H9 (cell line): ENCODE data around the gene INPP4A. TPM values are rescaled to one million over a fixed set of nuclear protein-coding genes. Genes with fewer than 3 reads are reported as not detected.

Source experiments
- DNase-seq: peaks from one replicate; pipeline ENCODE4 v3.0.0-alpha.2; 2017
- H2AFZ ChIP-seq: one replicate; pipeline ENCODE4 v1.6.1; 2013; ENCODE audit warnings: mild to moderate bottlenecking, low read length, control low read depth, moderate library complexity
- H2AK5ac ChIP-seq: 2 replicates; pipeline ENCODE4 v1.6.1; 2013; ENCODE audit warnings: low read length, control low read depth, mixed read lengths; ENCODE audit not compliant: insufficient read length
- H2BK120ac ChIP-seq: one replicate; pipeline ENCODE4 v1.6.1; 2013; ENCODE audit warnings: low read depth, mild to moderate bottlenecking, low read length, control low read depth, inconsistent platforms; ENCODE audit not compliant: poor library complexity, severe bottlenecking
- H2BK12ac ChIP-seq: 2 replicates; pipeline ENCODE4 v1.6.1; 2013; ENCODE audit warnings: low read length, control low read depth, mixed read lengths, low read depth; ENCODE audit not compliant: insufficient read length
- H2BK15ac ChIP-seq: 2 replicates; pipeline ENCODE4 v1.6.1; 2013; ENCODE audit warnings: low read depth, low read length, control low read depth
- H2BK20ac ChIP-seq: one replicate; pipeline ENCODE4 v1.6.1; 2013; ENCODE audit warnings: low read depth, mild to moderate bottlenecking, low read length, control low read depth, inconsistent platforms; ENCODE audit not compliant: poor library complexity, severe bottlenecking
- H2BK5ac ChIP-seq: 2 replicates; pipeline ENCODE4 v1.6.1; 2013; ENCODE audit warnings: low read length, control low read depth, mixed read lengths; ENCODE audit not compliant: insufficient read length
- H3K14ac ChIP-seq: 2 replicates; pipeline ENCODE4 v1.6.1; 2013; ENCODE audit warnings: low read length, control low read depth; ENCODE audit not compliant: insufficient read depth
- H3K18ac ChIP-seq: 2 replicates; pipeline ENCODE4 v1.6.1; 2013; ENCODE audit warnings: low read depth, mild to moderate bottlenecking, mixed read lengths, low read length, control low read depth; ENCODE audit not compliant: insufficient read length
- H3K23ac ChIP-seq: 2 replicates; pipeline ENCODE4 v1.6.1; 2013; ENCODE audit warnings: low read length, control low read depth, mixed read lengths, low read depth; ENCODE audit not compliant: insufficient read length
- H3K23me2 ChIP-seq: 2 replicates; pipeline ENCODE4 v1.6.1; 2013; ENCODE audit warnings: low read depth, mild to moderate bottlenecking, mixed read lengths, low read length, control low read depth; ENCODE audit not compliant: insufficient read length, poor library complexity, severe bottlenecking
- H3K27ac ChIP-seq: 2 replicates; pipeline ENCODE4 v1.5.1; 2013; ENCODE audit warnings: low read length, control low read depth, mixed read lengths, low read depth; ENCODE audit not compliant: insufficient read length
- H3K27me3 ChIP-seq: 2 replicates; pipeline ENCODE4 v1.6.1; 2013; ENCODE audit warnings: low read length, control low read depth, inconsistent platforms; ENCODE audit not compliant: insufficient read depth
- H3K4ac ChIP-seq: 2 replicates; pipeline ENCODE4 v1.6.1; 2013; ENCODE audit warnings: low read depth, mild to moderate bottlenecking, control low read depth, inconsistent platforms, low read length, moderate library complexity
- H3K4me1 ChIP-seq: 2 replicates; pipeline ENCODE4 v1.6.1; 2013; ENCODE audit warnings: low read length, control low read depth, inconsistent platforms; ENCODE audit not compliant: insufficient read depth
- H3K4me2 ChIP-seq: 2 replicates; pipeline ENCODE4 v1.6.1; 2013; ENCODE audit warnings: low read length, control low read depth, mixed read lengths; ENCODE audit not compliant: insufficient read length, insufficient read depth
- H3K56ac ChIP-seq: 2 replicates; pipeline ENCODE4 v1.6.1; 2013; ENCODE audit warnings: low read depth, mild to moderate bottlenecking, mixed read lengths, low read length, control low read depth; ENCODE audit not compliant: insufficient read length
- H3K79me1 ChIP-seq: 2 replicates; pipeline ENCODE4 v1.6.1; 2013; ENCODE audit warnings: low read depth, mild to moderate bottlenecking, moderate library complexity, low read length, control low read depth, inconsistent platforms; ENCODE audit not compliant: insufficient read depth, poor library complexity, severe bottlenecking
- H3K79me2 ChIP-seq: 2 replicates; pipeline ENCODE4 v1.6.1; 2013; ENCODE audit warnings: low read length, control low read depth, inconsistent platforms; ENCODE audit not compliant: insufficient read depth
- H3K9ac ChIP-seq: 2 replicates; pipeline ENCODE4 v1.6.1; 2013; ENCODE audit warnings: low read length, control low read depth, mixed read lengths; ENCODE audit not compliant: insufficient read length; ENCODE audit errors: extremely low read depth
- H3K9me3 ChIP-seq: one replicate; pipeline ENCODE4 v1.6.1; 2013; ENCODE audit warnings: low read depth, low read length, inconsistent platforms; ENCODE audit not compliant: control insufficient read depth
- H3T11ph ChIP-seq: one replicate; pipeline ENCODE4 v1.6.1; 2013; ENCODE audit warnings: mild to moderate bottlenecking, low read length, control low read depth, inconsistent platforms
- H4K20me1 ChIP-seq: one replicate; pipeline ENCODE4 v1.6.1; 2013; ENCODE audit not compliant: control insufficient read depth, insufficient read length, insufficient read depth
- H4K5ac ChIP-seq: 2 replicates; pipeline ENCODE4 v1.6.1; 2013; ENCODE audit warnings: low read depth, mild to moderate bottlenecking, mixed read lengths, low read length, control low read depth; ENCODE audit not compliant: insufficient read length
- H4K8ac ChIP-seq: replicated peaks from 2 replicates; pipeline ENCODE4 v1.6.1; 2013; ENCODE audit warnings: low read length, control low read depth, mixed read lengths, low read depth; ENCODE audit not compliant: insufficient read length
- H4K91ac ChIP-seq: 2 replicates; pipeline ENCODE4 v1.6.1; 2013; ENCODE audit warnings: low read depth, mild to moderate bottlenecking, moderate library complexity, mixed read lengths, low read length, control low read depth; ENCODE audit not compliant: insufficient read length
- H3K27ac Mint-ChIP-seq, 3 experiments: 2 replicates in 2 of 3; 3 replicates in 1 of 3; pipeline ENCODE4 v1.8.0; 2020 to 2021; ENCODE audit warnings: mixed read lengths in 3 of 3, mild to moderate bottlenecking in 1 of 3, moderate library complexity in 1 of 3
- H3K27me3 Mint-ChIP-seq: 2 replicates; pipeline ENCODE4 v1.8.0; 2021; ENCODE audit warnings: low read depth, mild to moderate bottlenecking, moderate library complexity, mixed read lengths
- H3K36me3 Mint-ChIP-seq, 3 experiments: 2 replicates in 2 of 3; 3 replicates in 1 of 3; pipeline ENCODE4 v1.8.0; 2020 to 2021; ENCODE audit warnings: low read depth in 3 of 3, mixed read lengths in 3 of 3; ENCODE audit not compliant: insufficient read depth in 1 of 3
- H3K4me1 Mint-ChIP-seq, 2 experiments: 2 replicates each; pipeline ENCODE4 v1.8.0; 2020; ENCODE audit warnings: mixed read lengths in 2 of 2
- H3K4me3 Mint-ChIP-seq, 2 experiments: 2 replicates in 1 of 2; 3 replicates in 1 of 2; pipeline ENCODE4 v1.8.0; 2020 to 2021; ENCODE audit warnings: mild to moderate bottlenecking in 2 of 2, mixed read lengths in 2 of 2, moderate library complexity in 1 of 2
- H3K9me3 Mint-ChIP-seq, 2 experiments: 2 replicates in 1 of 2; 3 replicates in 1 of 2; pipeline ENCODE4 v1.8.0; 2020; ENCODE audit warnings: mild to moderate bottlenecking in 2 of 2, mixed read lengths in 2 of 2, moderate library complexity in 1 of 2
- CTCF ChIP-seq: fragments of 200-600 bp; sonication (generic); conservative IDR thresholded peaks from 3 replicates; pipeline ENCODE4 v1.8.0; 2021; ENCODE audit warnings: antibody characterized with exemption, mild to moderate bottlenecking
- WGBS: extraction: QIAGEN DNeasy Blood & Tissue Kit; methylation state at CpG from one replicate; pipeline ENCODE4 v1.1.7; 2013; ENCODE audit warnings: missing lambda C conversion rate, low lambda C conversion rate, mixed read lengths; ENCODE audit not compliant: insufficient read length; ENCODE audit errors: extremely low coverage; 5-methylcytosine and 5-hydroxymethylcytosine counted together
- total RNA-seq: library from RNA; stranded (reverse); gene quantifications from 2 replicates; pipeline ENCODE4 v1.2.1, GENCODE V29; 2021

Gene INPP4A
- total RNA-seq, 1 experiment from 2014 or later = 55.2 TPM

- Histone ChIP-seq H4K8ac (no peak overlapping the region), H2BK12ac (no peak overlapping the region), H2BK120ac (no peak overlapping the region), H3K79me1 (no peaks in the 10 kb centered on the region), H3K27ac (no peak overlapping the region), H3K14ac (no peak overlapping the region), H3K23me2 (no peaks in the 10 kb centered on the region), H4K91ac (no peak overlapping the region), H3K18ac (no peak overlapping the region), H3K4ac (no peak overlapping the region), H3K23ac (no peak overlapping the region), H4K20me1 (no peaks in the 10 kb centered on the region), H2AFZ (no peak overlapping the region), H2BK5ac (no peak overlapping the region), H3K4me2 (no peak overlapping the region), H3T11ph (no peak overlapping the region), H3K9ac (no peak overlapping the region), H3K4me1 (no peaks in the 10 kb centered on the region), H3K79me2 (no peaks in the 10 kb centered on the region), H3K9me3 (peaks cover 12% of the 10 kb centered on the region), H3K27me3 (no peaks in the 10 kb centered on the region), H2BK20ac (no peak overlapping the region), H4K5ac (no peak overlapping the region), H2AK5ac (no peak overlapping the region), H3K56ac (no peak overlapping the region), H2BK15ac (no peak overlapping the region)
- peaks cover 46% of the 10 kb centered on the region in 2 experiments for H3K9me3 Mint-ChIP-seq
- no peak overlapping the region for H3K4me3 Mint-ChIP-seq
- peaks cover 47 to 52% of the 10 kb centered on the region in 2 experiments for H3K4me1 Mint-ChIP-seq
- no peak for TF ChIP-seq CTCF
- DNase-seq = no peak
- WGBS = no CpG with 5 or more reads among the region's 1 CpG
- H3K36me3 Mint-ChIP-seq = peaks cover 9 to 51% (median 28%) of the 10 kb centered on the region in 3 experiments
- H3K27ac Mint-ChIP-seq = 0 out of 7 replicates have a peak overlapping the region, but pooled peaks of 1 of the 3 experiments have one; percentile 23
- H3K27me3 Mint-ChIP-seq = peaks cover under 1% of the 10 kb centered on the region; the same call in 1 of the 2 replicates
Measured at GRCh38 chr2:98438190-98439133, 6.2 kb upstream of the INPP4A start.
